NOMO-1 treated with DMSO at 0.1 percent for 48 hours (cell line): ENCODE results near the gene SLC17A7.

ENCODE experiments used
- DNase-seq: peaks from one replicate; lab custom pipeline; 2025; ENCODE audit not compliant: unreplicated experiment; lab: John Stamatoyannopoulos, UW

The SLC17A7 gene

GRCh38 chr19:49428547-49429451 is 12.5 kb downstream of the SLC17A7 start:
- DNase-seq = no peak

GRCh38 chr19:49427855-49428546 is 13.3 kb downstream of the SLC17A7 start:
- DNase-seq = peak; percentile 3

GRCh38 chr19:49427339-49427738 is 14.0 kb downstream of the SLC17A7 start:
- no peak for DNase-seq

- DNase-seq = no peak
These were observed 15.3 kb downstream of the SLC17A7 start for GRCh38 chr19:49425922-49426592.

GRCh38 chr19:49425178-49425577 is 16.1 kb downstream of the SLC17A7 start, which contains the start of gene GFY:
Gene GFY, plus strand, starts transcription at chr19:49425388. Its CDS starts 1,043 bp downstream, at chr19:49426431.
- DNase-seq = no peak

- DNase-seq = no peak
These were observed 17.4 kb downstream of the SLC17A7 start for GRCh38 chr19:49423985-49424303.

- DNase-seq = no peak
These were observed 18.0 kb downstream of the SLC17A7 start, which contains the start of gene PTH2 for GRCh38 chr19:49423071-49423984. Gene PTH2, minus strand, starts transcription at chr19:49423441. Its CDS starts 102 bp downstream, at chr19:49423339.

GRCh38 chr19:49422407-49423070 is 18.8 kb downstream of the SLC17A7 start:
- DNase-seq = peak; percentile 66

GRCh38 chr19:49421878-49422202 is 19.5 kb downstream of the SLC17A7 start:
- no peak for DNase-seq

- DNase-seq = peak; percentile 56
These were observed 20.1 kb downstream of the SLC17A7 start for GRCh38 chr19:49421039-49421877.

- DNase-seq = no peak
These were observed 21.1 kb downstream of the SLC17A7 start for GRCh38 chr19:49420227-49420626.

GRCh38 chr19:49419173-49419572 is 22.2 kb downstream of the SLC17A7 start:
- DNase-seq = no peak

- DNase-seq = no peak
These were observed 22.8 kb downstream of the SLC17A7 start for GRCh38 chr19:49418511-49418910.

- no peak for DNase-seq
These were observed 24.2 kb downstream of the SLC17A7 start for GRCh38 chr19:49417088-49417487.

- DNase-seq = no peak
These were observed 25.5 kb downstream of the SLC17A7 start for GRCh38 chr19:49415810-49416200.

GRCh38 chr19:49415102-49415809 is 26.1 kb downstream of the SLC17A7 start:
- DNase-seq = no peak

GRCh38 chr19:49414256-49414655 is 27.1 kb downstream of the SLC17A7 start:
- no peak for DNase-seq

GRCh38 chr19:49413348-49413747 is 28.0 kb downstream of the SLC17A7 start:
- DNase-seq = no peak
